ENCODE data around the gene TRPM4. TPM values are rescaled to one million over a fixed set of nuclear protein-coding genes. Genes with fewer than 3 reads are reported as not detected.

The TRPM4 gene
- total RNA-seq, 1 donor = 15.0 TPM

DNA sequence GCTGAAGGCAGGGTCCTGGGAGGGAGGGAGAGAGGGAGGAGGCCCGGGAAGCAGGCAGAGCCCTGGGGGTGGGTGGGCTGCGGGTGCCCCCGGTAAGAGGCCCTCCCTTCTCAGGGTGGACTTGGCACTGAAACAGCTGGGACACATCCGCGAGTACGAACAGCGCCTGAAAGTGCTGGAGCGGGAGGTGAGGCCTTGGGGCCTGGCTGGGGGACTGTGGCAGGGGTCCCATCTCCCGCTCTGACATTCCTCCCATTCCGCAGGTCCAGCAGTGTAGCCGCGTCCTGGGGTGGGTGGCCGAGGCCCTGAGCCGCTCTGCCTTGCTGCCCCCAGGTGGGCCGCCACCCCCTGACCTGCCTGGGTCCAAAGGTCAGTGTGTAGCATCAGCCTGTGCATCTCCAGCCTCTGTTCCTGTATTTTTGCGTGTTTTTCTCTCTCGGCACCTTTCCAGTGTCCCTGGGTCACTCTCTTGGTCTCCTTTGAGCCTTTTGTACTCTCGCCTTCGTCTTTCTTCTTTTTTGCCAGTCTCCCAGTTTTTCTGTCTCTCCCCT lies 53.4 kb downstream of the TRPM4 start:
- H3K4me3 ChIP-seq (ENCODE audit: low read depth, low read length) = no peak overlapping the region
- TF ChIP-seq, protein P1, sequence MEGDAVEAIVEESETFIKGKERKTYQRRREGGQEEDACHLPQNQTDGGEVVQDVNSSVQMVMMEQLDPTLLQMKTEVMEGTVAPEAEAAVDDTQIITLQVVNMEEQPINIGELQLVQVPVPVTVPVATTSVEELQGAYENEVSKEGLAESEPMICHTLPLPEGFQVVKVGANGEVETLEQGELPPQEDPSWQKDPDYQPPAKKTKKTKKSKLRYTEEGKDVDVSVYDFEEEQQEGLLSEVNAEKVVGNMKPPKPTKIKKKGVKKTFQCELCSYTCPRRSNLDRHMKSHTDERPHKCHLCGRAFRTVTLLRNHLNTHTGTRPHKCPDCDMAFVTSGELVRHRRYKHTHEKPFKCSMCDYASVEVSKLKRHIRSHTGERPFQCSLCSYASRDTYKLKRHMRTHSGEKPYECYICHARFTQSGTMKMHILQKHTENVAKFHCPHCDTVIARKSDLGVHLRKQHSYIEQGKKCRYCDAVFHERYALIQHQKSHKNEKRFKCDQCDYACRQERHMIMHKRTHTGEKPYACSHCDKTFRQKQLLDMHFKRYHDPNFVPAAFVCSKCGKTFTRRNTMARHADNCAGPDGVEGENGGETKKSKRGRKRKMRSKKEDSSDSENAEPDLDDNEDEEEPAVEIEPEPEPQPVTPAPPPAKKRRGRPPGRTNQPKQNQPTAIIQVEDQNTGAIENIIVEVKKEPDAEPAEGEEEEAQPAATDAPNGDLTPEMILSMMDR (IDR thresholded peaks at IDR 0.05; ENCODE audit: insufficient read depth, low read length) = no peak
- DNase-seq (ENCODE audit: low read depth) = no peak

DNA sequence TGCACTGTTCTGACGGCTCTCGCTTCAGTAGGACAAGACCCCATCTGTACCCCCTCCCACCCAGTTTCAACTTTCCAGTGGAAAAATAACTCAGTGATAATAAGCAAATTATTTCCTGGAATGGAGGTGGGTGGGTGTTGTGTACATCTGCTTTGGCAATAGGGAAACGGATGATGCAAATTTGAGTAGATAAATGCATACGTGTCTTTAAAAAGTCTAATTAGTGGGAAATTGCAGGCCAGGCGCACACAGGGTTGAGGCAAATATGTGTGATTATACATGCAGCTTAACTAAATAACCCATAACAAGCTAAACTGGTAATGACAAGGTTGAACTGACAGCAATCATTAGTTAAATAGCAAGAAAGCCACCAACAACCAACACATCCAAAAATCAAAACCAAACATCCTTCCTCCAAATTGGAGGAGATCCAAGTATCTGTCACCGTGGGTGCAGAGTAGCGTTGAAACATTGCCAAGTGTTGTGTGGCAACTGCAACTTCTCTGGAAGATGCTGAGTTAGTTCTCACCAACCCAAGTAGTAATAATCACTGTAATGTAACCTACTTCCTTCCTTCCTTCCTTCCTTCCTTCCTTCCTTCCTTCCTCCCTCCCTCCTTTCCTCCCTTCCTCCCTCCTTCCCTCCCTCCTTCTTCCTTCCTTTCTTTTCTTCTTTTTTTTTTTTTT lies 54.6 kb downstream of the TRPM4 start:
- DNase-seq (ENCODE audit: low read depth) = peak; percentile 18
- no peak overlapping the region for H3K4me3 ChIP-seq (ENCODE audit: low read depth, low read length)
- TF ChIP-seq, protein P1 (IDR thresholded peaks at IDR 0.05; ENCODE audit: insufficient read depth, low read length) = no peak

DNA sequence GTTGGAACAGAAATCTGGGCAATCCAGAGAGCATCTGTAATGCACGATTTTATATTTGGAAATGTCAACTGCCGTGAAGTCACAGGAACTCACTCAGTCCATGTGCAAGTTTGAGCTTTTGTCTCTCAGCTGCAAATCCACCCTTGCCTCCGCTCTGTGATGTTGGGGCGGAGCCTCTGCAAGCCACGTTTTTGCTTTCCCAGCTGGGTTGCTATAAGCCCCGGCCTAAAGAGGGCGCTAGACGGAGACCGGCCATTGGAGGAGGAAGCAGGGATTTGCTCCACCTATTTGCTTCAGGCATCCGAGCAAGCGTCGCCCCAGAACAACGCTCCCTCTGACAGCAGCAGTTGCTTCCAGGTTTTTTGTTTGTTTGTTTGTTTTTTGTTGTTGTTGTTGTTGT lies 56.2 kb downstream of the TRPM4 start:
- no peak for DNase-seq (ENCODE audit: low read depth)
- TF ChIP-seq, protein P1 (IDR thresholded peaks at IDR 0.05; ENCODE audit: insufficient read depth, low read length) = peak; percentile 15

DNA sequence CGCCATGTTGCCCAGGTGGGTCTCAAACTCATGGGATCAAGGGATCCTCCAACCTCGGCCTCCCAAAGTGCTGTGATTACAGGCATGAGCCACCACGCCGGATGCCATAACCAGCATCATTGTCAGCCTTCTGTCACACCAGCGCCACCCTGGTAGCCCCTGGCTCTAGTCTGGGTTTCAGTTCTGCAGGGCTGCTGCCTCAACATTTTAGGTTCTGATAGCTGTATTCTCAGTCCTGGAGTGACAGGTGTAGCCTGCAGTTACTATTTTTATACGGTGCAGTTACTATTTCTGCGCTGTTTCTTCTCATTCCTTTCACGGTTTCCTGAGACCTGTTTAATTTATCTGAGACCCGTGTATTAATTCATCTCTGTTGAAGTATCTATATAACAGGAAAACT lies 57.1 kb downstream of the TRPM4 start:
- DNase-seq (ENCODE audit: low read depth) = no peak
- TF ChIP-seq, protein P1 (IDR thresholded peaks at IDR 0.05; ENCODE audit: insufficient read depth, low read length) = no peak
- no peak overlapping the region for H3K4me3 ChIP-seq (ENCODE audit: low read depth, low read length)

More for the DNA sequence above, 56.2 kb downstream of the TRPM4 start:
- no peak overlapping the region for H3K4me3 ChIP-seq (ENCODE audit: low read depth, low read length)

DNA sequence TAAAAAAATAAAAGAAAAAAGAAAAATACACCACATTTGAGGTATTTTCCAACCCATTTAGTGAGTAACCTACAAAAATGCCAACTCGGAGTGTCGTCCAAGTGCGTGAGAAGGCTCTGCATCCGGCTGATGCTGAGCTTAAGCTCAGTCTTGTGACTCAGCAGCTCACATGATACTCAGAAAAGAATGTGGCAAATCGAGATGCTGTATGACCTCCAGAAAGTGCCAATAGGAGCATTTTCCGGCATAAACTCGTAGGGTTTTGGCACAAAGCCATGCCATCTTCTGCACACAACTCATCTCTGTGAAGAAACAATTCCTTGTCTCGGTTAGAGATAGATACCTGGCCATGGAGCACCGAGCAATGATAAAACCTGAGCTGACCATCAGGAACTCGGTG lies 58.5 kb downstream of the TRPM4 start:
- peak; percentile 57 for DNase-seq (ENCODE audit: low read depth)
- TF ChIP-seq, protein P1 (IDR thresholded peaks at IDR 0.05; ENCODE audit: insufficient read depth, low read length) = no peak
- H3K4me3 ChIP-seq (ENCODE audit: low read depth, low read length) = no peak overlapping the region

DNA sequence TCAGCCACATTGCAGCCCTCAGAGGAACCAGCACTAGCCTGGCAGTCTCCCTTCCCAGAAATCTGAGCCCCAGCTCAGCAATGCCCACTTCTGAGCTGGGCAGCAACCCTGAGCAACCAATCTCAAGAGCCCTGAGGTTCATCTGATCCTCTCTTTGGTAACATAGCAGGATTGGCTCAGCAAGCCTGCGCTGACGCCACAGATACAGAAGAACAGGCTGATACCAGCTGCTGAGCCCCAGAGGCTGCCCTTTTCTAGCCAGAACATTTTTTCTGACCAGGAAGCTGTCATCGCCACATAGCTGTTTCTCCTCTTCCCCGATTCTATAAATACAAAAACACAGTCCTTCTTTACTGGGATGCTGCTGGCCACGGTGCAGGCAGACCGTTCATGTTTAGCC lies 59.8 kb downstream of the TRPM4 start:
- peak; percentile 13 for DNase-seq (ENCODE audit: low read depth)

More for the DNA sequence above, 59.8 kb downstream of the TRPM4 start:
- TF ChIP-seq, protein P1 (IDR thresholded peaks at IDR 0.05; ENCODE audit: insufficient read depth, low read length) = no peak
- H3K4me3 ChIP-seq (ENCODE audit: low read depth, low read length) = no peak overlapping the region

All from fibroblast of the aortic adventitia (primary cell).